HCT116 (cell line): ENCODE data around the gene NLRC5.
"Not testable (repeated sequence)": the region's sequence is repeated elsewhere in the genome, so short reads cannot be mapped to it uniquely, and the experiment has no call there.

Experiments
- CTCF ChIP-seq, 3 experiments: fragments of 200-600 bp in 1 of 3; sonication (generic) in 1 of 3; IDR thresholded peaks in 2 of 3; conservative IDR thresholded peaks in 1 of 3; 2 replicates each; pipeline ENCODE4 v1.5.1; 2012 to 2017; ENCODE audit warnings: low read depth in 2 of 3, low read length in 2 of 3, antibody characterized with exemption in 1 of 3, borderline replicate concordance in 1 of 3, control low read depth in 1 of 3, mild to moderate bottlenecking in 1 of 3, mixed read lengths in 1 of 3, mixed run types in 1 of 3, moderate library complexity in 1 of 3; ENCODE audit not compliant: insufficient read depth in 1 of 3
- EGR1 ChIP-seq: IDR thresholded peaks from 2 replicates; pipeline ENCODE4 v1.6.1; 2012; ENCODE audit warnings: low read depth
- ELF1 ChIP-seq: IDR thresholded peaks from 2 replicates; pipeline ENCODE4 v1.6.1; 2012; ENCODE audit warnings: low read depth, borderline replicate concordance
- EZH2 ChIP-seq: fragments of 200-600 bp; sonication (generic); IDR thresholded peaks from 2 replicates; pipeline ENCODE4 v1.6.1; 2017; ENCODE audit warnings: antibody characterized with exemption, mixed run types
- JUND ChIP-seq: IDR thresholded peaks from 2 replicates; pipeline ENCODE4 v1.6.1; 2012
- MAX ChIP-seq: IDR thresholded peaks from 2 replicates; pipeline ENCODE4 v1.6.1; 2012
- POLR2A ChIP-seq: IDR thresholded peaks from 2 replicates; pipeline ENCODE4 v1.7.0; 2011; ENCODE audit warnings: borderline replicate concordance; ENCODE audit not compliant: insufficient read depth, insufficient read length; ENCODE audit errors: extremely low read depth
- POLR2AphosphoS5 ChIP-seq: IDR thresholded peaks from 2 replicates; pipeline ENCODE4 v1.6.1; 2011; ENCODE audit warnings: mild to moderate bottlenecking, low read depth, low read length, moderate library complexity
- RAD21 ChIP-seq: IDR thresholded peaks from 2 replicates; pipeline ENCODE4 v1.6.1; 2012; ENCODE audit warnings: low read depth, mild to moderate bottlenecking
- TCF7L2 ChIP-seq: IDR thresholded peaks from 2 replicates; pipeline ENCODE4 v1.7.0; 2011; ENCODE audit warnings: borderline replicate concordance, inconsistent platforms; ENCODE audit not compliant: insufficient read depth, insufficient read length; ENCODE audit errors: extremely low read depth
- YY1 ChIP-seq: IDR thresholded peaks from 2 replicates; pipeline ENCODE4 v1.6.1; 2011; ENCODE audit warnings: low read length, low read depth, moderate library complexity, mild to moderate bottlenecking; ENCODE audit not compliant: insufficient replicate concordance; ENCODE audit errors: extremely low read depth
- ZNF274 ChIP-seq: fragments of 200-500 bp; sonication (Bioruptor generic); IDR thresholded peaks from 2 replicates; pipeline ENCODE4 v1.6.1; 2014; ENCODE audit warnings: mild to moderate bottlenecking, low read depth, low read length, inconsistent platforms

- not testable (repeated sequence) for TF ChIP-seq MAX; CTCF (IDR thresholded peaks at IDR 0.05 in 2 of 3, conservative IDR thresholded peaks at IDR 0.05 in 1 of 3; ENCODE audit: borderline replicate concordance in 1 of 3, insufficient read depth in 1 of 3, low read depth in 2 of 3, low read length in 2 of 3); POLR2A; TCF7L2; EZH2; ELF1; YY1; RAD21; POLR2AphosphoS5; JUND; EGR1; ZNF274
Observed at GRCh38 chr16:57005597-57005996, 16.2 kb downstream of the NLRC5 start.
